Heart left ventricle (tissue), 16 donors: Measurements from ENCODE around the gene COX6A2. TPM values are rescaled to one million over a fixed set of nuclear protein-coding genes. Genes with fewer than 3 reads are reported as not detected.

Experiments
- ATAC-seq, 4 donors: fragments of 200-7000 bp; cut with Tn5 transposase; one replicate each; pipeline ENCODE4 v1.9.1; 2020 to 2022; ENCODE audit warnings: moderate library complexity in 4 of 4, mild to moderate bottlenecking in 3 of 4, moderate number of reproducible peaks in 1 of 4
- DNase-seq, 5 donors: peaks; one replicate each; pipeline ENCODE4 v3.0.0-alpha.2; 2020
- H3K27ac ChIP-seq, 12 donors: fragments of 200-600 bp; sonication (generic) in 4 of 12; one replicate each; pipeline versions ENCODE4 v1.5.0 to v1.8.0; 2016 to 2022; ENCODE audit warnings: mild to moderate bottlenecking in 2 of 12
- H3K27me3 ChIP-seq, 9 donors: fragments of 200-600 bp; sonication (generic) in 2 of 9; one replicate each; pipeline versions ENCODE4 v1.5.1 to v1.8.0; 2016 to 2022; ENCODE audit warnings: mild to moderate bottlenecking in 3 of 9
- H3K36me3 ChIP-seq, 9 donors: fragments of 200-600 bp; sonication (generic) in 2 of 9; one replicate each; pipeline versions ENCODE4 v1.5.0 to v1.8.0; 2018 to 2022; ENCODE audit warnings: mild to moderate bottlenecking in 2 of 9
- H3K4me1 ChIP-seq, 12 donors: fragments of 200-600 bp; sonication (generic) in 4 of 12; one replicate each; pipeline versions ENCODE4 v1.5.0 to v1.8.0; 2016 to 2022; ENCODE audit warnings: mild to moderate bottlenecking in 3 of 12
- H3K4me3 ChIP-seq, 12 donors: fragments of 200-600 bp; sonication (generic) in 4 of 12; one replicate each; pipeline versions ENCODE4 v1.5.0 to v1.8.0; 2017 to 2022; ENCODE audit warnings: mild to moderate bottlenecking in 9 of 12, moderate library complexity in 4 of 12
- H3K9me3 ChIP-seq, 12 donors: fragments of 200-600 bp; sonication (generic) in 4 of 12; one replicate each; pipeline versions ENCODE4 v1.5.0 to v1.8.0; 2016 to 2022; ENCODE audit warnings: mild to moderate bottlenecking in 1 of 12
- POLR2A ChIP-seq, 2 donors: fragments of 450-650 bp; IDR thresholded peaks; one replicate each; pipeline ENCODE4 v1.6.1; 2017; ENCODE audit warnings: antibody characterized with exemption in 2 of 2, mild to moderate bottlenecking in 2 of 2, moderate library complexity in 2 of 2
- WGBS, 4 donors: extraction: QIAGEN DNeasy Blood & Tissue Kit in 2 of 4; methylation state at CpG; one replicate each; pipeline versions ENCODE4 v1.1.5 to v1.1.7; 2013 to 2018; 5-methylcytosine and 5-hydroxymethylcytosine counted together
- intact Hi-C, 10 donors: fragments of 100-400 bp; cut with DNase I; formaldehyde crosslinking; loops; one replicate each; pipeline versions ENCODE4 v1.11.1 to v1.14.2; 2022
- polyA plus RNA-seq, 2 donors: library from polyadenylated mRNA; stranded (reverse); fragments of 200-250 nt; gene quantifications; one replicate each; pipeline ENCODE4 v1.2.3, GENCODE V29; 2013
- total RNA-seq, 9 donors: library from RNA; depleted of rRNA in 2 of 9; stranded (reverse); fragments of >200 nt in 2 of 9; fragmentation: NEBNext Ultra II Directional in 3 of 9; extraction: Animal tissue kit (Norgen Biotek cat#: 25700) in 3 of 9; gene quantifications; one replicate each; pipeline versions ENCODE4 v1.1.0 to v1.2.4, GENCODE V29; 2016 to 2023
- TF ChIP-seq, protein P1 (sequence below), 12 donors: fragments of 200-600 bp; sonication (generic) in 4 of 12; IDR thresholded peaks; one replicate each; pipeline versions ENCODE4 v1.5.0 to v1.8.0; 2018 to 2022; ENCODE audit warnings: antibody characterized with exemption in 12 of 12, mild to moderate bottlenecking in 5 of 12
- donor health status: ischemic (EF 13 %, LVEDD 7.1; RV severe dilation, severe dysfunction).
- donor health status: healthy with polysubstance abuse.
- donor health status: DM: no; HTN: yes; CAD: no.
- donor health status: DM: no; HTN: no; CAD: no.
- donor health status: ischemic (EF 25% LVEDD 6.9; RV normal size, moderate dysfunction).
- donor health status: ischemic (EF 25% LVEDD 5.7; RV mildly dilated, moderate dysfunction).
- donor health status: healthy.
- donor health status: DM: yes; HTN: yes; CAD: no.
- donor health status: ischemic (EF 35%, LVEDD 5.7; RV mildly dilated, moderate dysfunction).
- donor health status: nonischemic (EF 11% LVEDD 7.7; RV severe dilation, severe dysfunction).
- donor health status: DM: yes; HTN: yes; CAD: no.
- donor health status: PGD.
- donor health status: ischemic (EF 29% LVEDD 5.4; RV normal size, mild dysfunction).
- donor health status: nonischemic (EF 23%, LVEDD 6.1; RV moderate dilation, normal function).

COX6A2 gene
- total and polyA plus RNA-seq, 11 donors = 393 to 10,029 (median 1,151) TPM

DNA sequence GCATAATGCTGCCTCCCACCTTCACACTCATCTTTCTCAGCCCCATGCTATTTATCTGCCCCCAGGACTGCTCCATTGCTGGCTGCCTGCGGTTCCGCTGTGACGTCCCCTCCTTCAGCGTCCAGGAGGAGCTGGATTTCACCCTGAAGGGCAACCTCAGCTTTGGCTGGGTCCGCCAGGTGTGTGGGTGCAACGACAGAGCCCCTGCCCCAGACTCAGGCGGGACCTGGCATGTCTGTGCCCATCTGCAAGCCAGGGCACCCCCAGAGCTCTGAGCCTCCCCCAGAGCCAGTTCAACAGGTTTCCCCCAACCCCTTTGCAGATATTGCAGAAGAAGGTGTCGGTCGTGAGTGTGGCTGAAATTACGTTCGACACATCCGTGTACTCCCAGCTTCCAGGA lies 48.0 kb downstream of the COX6A2 start:
- Histone ChIP-seq H3K27ac (no peak overlapping the region), H3K9me3 (peaks cover 0 to 6% (median 0%) of the 10 kb centered on the region in 12 donors), H3K4me3 (no peak overlapping the region), H3K4me1 (no peaks in the 10 kb centered on the region), H3K36me3 (peaks cover 0 to 5% (median 0%) of the 10 kb centered on the region in 9 donors), H3K27me3 (peaks cover 0 to 26% (median 0%) of the 10 kb centered on the region in 9 donors)
- intact Hi-C loops = loop anchor here in 1 of 10 donors (10.0 kb wide), 2 partner anchors 175 to 395 kb away; partner anchors contain the start of genes HSD3B7 and PYCARD
- WGBS, 4 donors = 62 to 84% (median 75%) methylated on average over 10 to 12 of the region's 12 CpGs
- TF ChIP-seq POLR2A (IDR thresholded peaks at IDR 0.05) = no peak
- TF ChIP-seq, protein P1, sequence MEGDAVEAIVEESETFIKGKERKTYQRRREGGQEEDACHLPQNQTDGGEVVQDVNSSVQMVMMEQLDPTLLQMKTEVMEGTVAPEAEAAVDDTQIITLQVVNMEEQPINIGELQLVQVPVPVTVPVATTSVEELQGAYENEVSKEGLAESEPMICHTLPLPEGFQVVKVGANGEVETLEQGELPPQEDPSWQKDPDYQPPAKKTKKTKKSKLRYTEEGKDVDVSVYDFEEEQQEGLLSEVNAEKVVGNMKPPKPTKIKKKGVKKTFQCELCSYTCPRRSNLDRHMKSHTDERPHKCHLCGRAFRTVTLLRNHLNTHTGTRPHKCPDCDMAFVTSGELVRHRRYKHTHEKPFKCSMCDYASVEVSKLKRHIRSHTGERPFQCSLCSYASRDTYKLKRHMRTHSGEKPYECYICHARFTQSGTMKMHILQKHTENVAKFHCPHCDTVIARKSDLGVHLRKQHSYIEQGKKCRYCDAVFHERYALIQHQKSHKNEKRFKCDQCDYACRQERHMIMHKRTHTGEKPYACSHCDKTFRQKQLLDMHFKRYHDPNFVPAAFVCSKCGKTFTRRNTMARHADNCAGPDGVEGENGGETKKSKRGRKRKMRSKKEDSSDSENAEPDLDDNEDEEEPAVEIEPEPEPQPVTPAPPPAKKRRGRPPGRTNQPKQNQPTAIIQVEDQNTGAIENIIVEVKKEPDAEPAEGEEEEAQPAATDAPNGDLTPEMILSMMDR (IDR thresholded peaks at IDR 0.05) = no peak
- DNase-seq = no peak
- no peak for ATAC-seq

Other genes starting within 250 kb of the COX6A2 start
- 100 to 1,000 TPM in 7 of 9 donors, 10 to 100 TPM in 2; 20.3 to 213 (median 127) TPM for gene FUS, start 248.2 kb downstream of the COX6A2 start, total RNA-seq
- gene FUS, start 248.2 kb downstream of the COX6A2 start, polyA plus RNA-seq = 100 to 1,000 TPM; 127 to 155 TPM
- gene PYCARD, start 225.6 kb downstream of the COX6A2 start, total RNA-seq = 10 to 100 TPM in 3 of 9 donors, 1 to 10 TPM in 6; 2.0 to 42.2 (median 5.2) TPM
- gene PYCARD, start 225.6 kb downstream of the COX6A2 start, polyA plus RNA-seq = 10 to 100 TPM in 1 of 2 donors, 1 to 10 TPM in 1; 3.9 to 10.0 TPM
- 1 to 10 TPM in 8 of 9 donors, under 1 TPM in 1; 0.32 to 3.4 (median 1.6) TPM for gene TRIM72, start 214.2 kb downstream of the COX6A2 start, total RNA-seq
- gene TRIM72, start 214.2 kb downstream of the COX6A2 start, polyA plus RNA-seq = 1 to 10 TPM; 1.0 to 1.2 TPM
- not detected for gene PYDC1, start 211.2 kb downstream of the COX6A2 start, total RNA-seq
- not detected for gene PYDC1, start 211.2 kb downstream of the COX6A2 start, polyA plus RNA-seq
- gene ITGAM, start 168.4 kb downstream of the COX6A2 start, total RNA-seq = 10 to 100 TPM in 2 of 9 donors, 1 to 10 TPM in 7; 1.9 to 48.7 (median 4.9) TPM
- 1 to 10 TPM; 2.5 to 2.6 TPM for gene ITGAM, start 168.4 kb downstream of the COX6A2 start, polyA plus RNA-seq
- 10 to 100 TPM in 2 of 9 donors, 1 to 10 TPM in 6, under 1 TPM in 1; 0.73 to 52.7 (median 2.0) TPM for gene ITGAX, start 73.2 kb downstream of the COX6A2 start, total RNA-seq
- gene ITGAX, start 73.2 kb downstream of the COX6A2 start, polyA plus RNA-seq = 1 to 10 TPM; 2.0 to 2.2 TPM
- gene ITGAD, start 35.0 kb downstream of the COX6A2 start, total RNA-seq = under 1 TPM in 2 of 9 donors, not detected in 7; 0.41 to 0.80 TPM
- gene ITGAD, start 35.0 kb downstream of the COX6A2 start, polyA plus RNA-seq = not detected
- 1 to 10 TPM; 1.0 to 4.7 (median 2.5) TPM for gene ZNF843, start 14.4 kb upstream of the COX6A2 start, total RNA-seq
- 1 to 10 TPM in 1 of 2 donors, under 1 TPM in 1; 0.43 to 1.2 TPM for gene ZNF843, start 14.4 kb upstream of the COX6A2 start, polyA plus RNA-seq
- 1 to 10 TPM; 4.1 to 9.2 (median 6.5) TPM for gene ARMC5, start 31.1 kb upstream of the COX6A2 start, total RNA-seq
- gene ARMC5, start 31.1 kb upstream of the COX6A2 start, polyA plus RNA-seq = 1 to 10 TPM; 6.6 to 8.2 TPM
- 10 to 100 TPM; 12.9 to 37.7 (median 19.5) TPM for gene TGFB1I1, start 43.8 kb upstream of the COX6A2 start, total RNA-seq
- 10 to 100 TPM; 14.1 to 29.5 TPM for gene TGFB1I1, start 43.8 kb upstream of the COX6A2 start, polyA plus RNA-seq
- not detected for gene SLC5A2, start 54.8 kb upstream of the COX6A2 start, total RNA-seq
- under 1 TPM; 0.08 to 0.76 TPM for gene SLC5A2, start 54.8 kb upstream of the COX6A2 start, polyA plus RNA-seq
- 10 to 100 TPM; 17.8 to 32.5 (median 21.2) TPM for gene RUSF1, start 80.0 kb upstream of the COX6A2 start, total RNA-seq
- 10 to 100 TPM; 25.3 to 30.9 TPM for gene RUSF1, start 80.0 kb upstream of the COX6A2 start, polyA plus RNA-seq
- gene AHSP, start 99.5 kb upstream of the COX6A2 start, total RNA-seq = 1 to 10 TPM in 1 of 9 donors, not detected in 8; 2.2 TPM
- not detected for gene AHSP, start 99.5 kb upstream of the COX6A2 start, polyA plus RNA-seq